T-cell (primary cell): ENCODE data around the gene SMYD4. TPM values are rescaled to one million over a fixed set of nuclear protein-coding genes. Genes with fewer than 3 reads are reported as not detected.
"Not testable (repeated sequence)": the region's sequence is repeated elsewhere in the genome, so short reads cannot be mapped to it uniquely, and the experiment has no call there.

Source experiments
- ATAC-seq, 4 experiments: fragments of 200-7000 bp in 3 of 4; fragments of 150-1000 bp in 1 of 4; cut with Tn5 transposase; replicated peaks in 1 of 4; 1 replicate in 3 of 4; 2 replicates in 1 of 4; pipeline ENCODE4 v1.10.0; 2021; ENCODE audit warnings: moderate library complexity in 3 of 4, mild to moderate bottlenecking in 2 of 4, moderate number of reproducible peaks in 1 of 4
- CTCF ChIA-PET, 2 donors: fragments of 300-600 bp; sonication (Branson Sonifier 250); formaldehyde crosslinking; loops; one replicate each; lab custom pipeline; 2022; ENCODE audit warnings: antibody characterized with exemption in 2 of 2; lab: Charles Lee
- POLR2A ChIA-PET, 2 donors: fragments of 300-600 bp; sonication (Branson Sonifier 250); formaldehyde crosslinking; loops; one replicate each; lab custom pipeline; 2022; ENCODE audit warnings: antibody characterized with exemption in 2 of 2; lab: Charles Lee
- DNase-seq, 35 experiments: peaks; one replicate each; pipeline versions ENCODE4 v3.0.0 to v3.0.0-alpha.2; 2013 to 2023
- H3K27ac ChIP-seq: one replicate; pipeline ENCODE4 v1.5.1; 2013; ENCODE audit warnings: low read length
- H3K27me3 ChIP-seq, 2 experiments: replicated peaks in 1 of 2; 1 replicate in 1 of 2; 2 replicates in 1 of 2; pipeline versions ENCODE4 v1.6.1 to v1.7.0; 2013; ENCODE audit warnings: low read length in 1 of 2, mixed read lengths in 1 of 2; ENCODE audit not compliant: control insufficient read depth in 2 of 2, insufficient read depth in 2 of 2; ENCODE audit errors: extremely low read depth in 1 of 2
- H3K36me3 ChIP-seq, 2 donors: 1 replicate in 1 of 2; 2 replicates in 1 of 2; pipeline versions ENCODE4 v1.6.1 to v1.7.0; 2013; ENCODE audit warnings: low read length in 1 of 2; ENCODE audit not compliant: control insufficient read depth in 2 of 2, insufficient read depth in 1 of 2; ENCODE audit errors: extremely low read depth in 1 of 2
- H3K4me1 ChIP-seq, 2 experiments: 1 replicate in 1 of 2; 2 replicates in 1 of 2; pipeline versions ENCODE4 v1.6.1 to v1.7.0; 2013; ENCODE audit warnings: low read length in 2 of 2, mixed read lengths in 1 of 2; ENCODE audit not compliant: insufficient read depth in 2 of 2, control insufficient read depth in 1 of 2; ENCODE audit errors: extremely low read depth in 1 of 2
- H3K4me3 ChIP-seq, 2 donors: 1 replicate in 1 of 2; 2 replicates in 1 of 2; pipeline versions ENCODE4 v1.5.1 to v1.7.0; 2013; ENCODE audit warnings: mild to moderate bottlenecking in 2 of 2, low read length in 1 of 2, moderate library complexity in 1 of 2; ENCODE audit not compliant: control insufficient read depth in 1 of 2; ENCODE audit errors: extremely low read depth in 1 of 2
- H3K9me3 ChIP-seq: 2 replicates; pipeline ENCODE4 v1.7.0; 2013
- H3K27ac Mint-ChIP-seq, 2 donors: one replicate each; pipeline ENCODE4 v1.8.0; 2020 to 2021; ENCODE audit warnings: mild to moderate bottlenecking in 2 of 2, mixed read lengths in 2 of 2
- H3K27me3 Mint-ChIP-seq, 2 donors: one replicate each; pipeline ENCODE4 v1.8.0; 2021 to 2022; ENCODE audit warnings: mixed read lengths in 2 of 2
- H3K36me3 Mint-ChIP-seq: one replicate; pipeline ENCODE4 v1.8.0; 2021; ENCODE audit warnings: mixed read lengths
- H3K4me1 Mint-ChIP-seq, 3 donors: one replicate each; pipeline ENCODE4 v1.8.0; 2020 to 2022; ENCODE audit warnings: mixed read lengths in 3 of 3, mild to moderate bottlenecking in 1 of 3
- H3K4me3 Mint-ChIP-seq, 3 donors: one replicate each; pipeline ENCODE4 v1.8.0; 2020 to 2022; ENCODE audit warnings: mild to moderate bottlenecking in 3 of 3, mixed read lengths in 3 of 3, moderate library complexity in 3 of 3
- H3K9me3 Mint-ChIP-seq, 3 donors: one replicate each; pipeline ENCODE4 v1.8.0; 2020 to 2022; ENCODE audit warnings: mixed read lengths in 3 of 3
- WGBS: methylation state at CpG from one replicate; pipeline ENCODE4 v1.1.5; 2013; ENCODE audit warnings: missing lambda C conversion rate; ENCODE audit not compliant: insufficient coverage; 5-methylcytosine and 5-hydroxymethylcytosine counted together
- total RNA-seq, 35 experiments: library from RNA in 6 of 35; stranded (reverse) in 6 of 35; fragments of 120-200 nt in 1 of 35; gene quantifications; one replicate each; pipeline versions ENCODE4 v1.2.1 to v1.2.4 and lab custom pipeline; 2013 to 2026

The SMYD4 gene
- total RNA-seq, 5 donors from 2014 or later (not counting 1 experiment from before 2014, with no cell fraction given): 24.4 to 42.7 (median 38.5) TPM

DNA sequence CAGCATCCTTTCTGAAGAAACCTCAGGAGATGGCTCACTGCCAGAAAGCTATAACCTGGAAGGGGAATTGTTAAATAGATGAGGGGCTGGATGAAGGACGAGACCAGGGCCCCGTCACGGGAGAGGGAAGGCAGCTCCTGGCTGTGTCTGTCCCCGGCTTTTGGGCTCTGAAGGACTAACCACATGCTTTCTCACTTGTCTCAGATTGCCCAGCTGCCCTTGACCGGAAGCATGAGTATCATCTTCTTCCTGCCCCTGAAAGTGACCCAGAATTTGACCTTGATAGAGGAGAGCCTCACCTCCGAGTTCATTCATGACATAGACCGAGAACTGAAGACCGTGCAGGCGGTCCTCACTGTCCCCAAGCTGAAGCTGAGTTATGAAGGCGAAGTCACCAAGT lies 53.4 kb downstream of the SMYD4 start:
- POLR2A ChIA-PET: interaction anchor here in 1 of 2 donors (0.6 kb wide), 1 partner anchor 16 kb away, joined by 3 read pairs; no protein-coding TSS in a partner anchor
- CTCF ChIA-PET: no interaction called here
- Histone ChIP-seq H3K27me3 (no peaks in the 10 kb centered on the region), H3K36me3 (peaks cover 7 to 24% of the 10 kb centered on the region in 2 donors), H3K27ac (no peak overlapping the region), H3K4me3 (no peak overlapping the region), H3K9me3 (no peaks in the 10 kb centered on the region), H3K4me1 (peaks cover 0 to 2% of the 10 kb centered on the region in 2 experiments)
- 89% methylated on average over 10 of the region's 10 CpGs for WGBS
- peaks cover 0 to 7% (median 4%) of the 10 kb centered on the region in 3 donors for H3K4me1 Mint-ChIP-seq
- no peaks in the 10 kb centered on the region for H3K9me3 Mint-ChIP-seq
- DNase-seq: no peak
- H3K4me3 Mint-ChIP-seq: no peak overlapping the region
- H3K36me3 Mint-ChIP-seq: peaks cover 23% of the 10 kb centered on the region
- no peak for ATAC-seq
- H3K27ac Mint-ChIP-seq: peak overlapping the region; percentile 27 to 52
- H3K27me3 Mint-ChIP-seq: no peaks in the 10 kb centered on the region

- Mint-ChIP-seq H3K4me3 (no peak overlapping the region), H3K27me3 (no peaks in the 10 kb centered on the region), H3K9me3 (no peaks in the 10 kb centered on the region), H3K27ac (peak overlapping the region; percentile 36 to 86), H3K36me3 (peaks cover 23% of the 10 kb centered on the region), H3K4me1 (peaks cover 7 to 18% (median 15%) of the 10 kb centered on the region in 3 donors)
- Histone ChIP-seq H3K4me3 (no peak overlapping the region), H3K36me3 (peaks cover 3 to 18% of the 10 kb centered on the region in 2 donors), H3K4me1 (peaks cover 3 to 15% of the 10 kb centered on the region in 2 experiments), H3K27me3 (peaks cover 0 to 4% of the 10 kb centered on the region in 2 experiments), H3K9me3 (no peaks in the 10 kb centered on the region), H3K27ac (no peak overlapping the region)
- ChIA-PET CTCF (no interaction called here), POLR2A (no interaction called here)
- ATAC-seq (no peak), DNase-seq (no peak)
- WGBS: 98% methylated on average over 20 of the region's 21 CpGs
Measured at GRCh38 chr17:1774390-1775176, 55.1 kb downstream of the SMYD4 start.

- WGBS: 73% methylated on average over 2 of the region's 7 CpGs
- POLR2A ChIA-PET: no interaction called here
- Mint-ChIP-seq H3K27me3 (no peaks in the 10 kb centered on the region), H3K4me1 (peaks cover 11 to 22% (median 19%) of the 10 kb centered on the region in 3 donors), H3K27ac (peak overlapping the region; percentile 36 to 86), H3K4me3 (no peak overlapping the region), H3K9me3 (no peaks in the 10 kb centered on the region), H3K36me3 (peaks cover 20% of the 10 kb centered on the region)
- CTCF ChIA-PET: no interaction called here
- H3K4me3 ChIP-seq: no peak overlapping the region
- no peak for ATAC-seq
- no peak overlapping the region for H3K27ac ChIP-seq
- peaks cover 3 to 16% of the 10 kb centered on the region in 2 donors for H3K36me3 ChIP-seq
- DNase-seq: no peak
- H3K9me3 ChIP-seq: no peaks in the 10 kb centered on the region
- H3K4me1 ChIP-seq: peaks cover 6 to 20% of the 10 kb centered on the region in 2 experiments
- peaks cover 0 to 5% of the 10 kb centered on the region in 2 experiments for H3K27me3 ChIP-seq
Measured at GRCh38 chr17:1773696-1774181, 56.0 kb downstream of the SMYD4 start.

DNA sequence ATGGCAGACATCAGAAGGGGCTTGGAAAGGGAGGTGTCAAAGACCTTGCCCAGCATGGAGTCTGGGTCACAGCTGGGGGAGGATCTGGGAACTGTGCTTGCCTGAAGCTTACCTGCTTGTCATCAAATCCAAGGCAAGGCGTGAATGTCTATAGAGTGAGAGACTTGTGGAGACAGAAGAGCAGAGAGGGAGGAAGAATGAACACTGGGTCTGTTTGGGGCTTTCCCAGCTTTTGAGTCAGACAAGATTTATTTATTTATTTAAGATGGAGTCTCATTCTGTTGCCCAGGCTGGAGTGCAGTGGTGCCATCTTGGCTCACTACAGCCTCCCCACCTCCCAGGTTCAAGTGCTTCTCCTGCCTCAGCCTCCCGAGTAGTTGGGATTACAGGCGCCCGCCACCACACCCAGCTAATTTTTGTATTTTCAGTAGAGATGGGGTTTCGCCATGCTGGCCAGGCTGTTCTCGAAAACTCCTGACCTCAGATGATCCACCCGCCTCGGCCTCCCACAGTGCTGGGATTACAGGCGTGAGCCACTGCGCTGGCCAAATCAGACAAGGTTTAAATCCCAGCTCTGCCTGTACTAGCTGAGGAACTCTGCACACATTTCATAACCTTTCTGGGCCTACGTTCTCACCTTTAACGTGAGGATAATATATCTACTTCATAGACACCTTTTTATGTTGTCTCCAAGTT lies 56.6 kb downstream of the SMYD4 start:
- 92% methylated on average over 6 of the region's 12 CpGs for WGBS
- ATAC-seq, H3K4me3 ChIP-seq, H3K27me3 ChIP-seq, POLR2A ChIA-PET, H3K9me3 ChIP-seq, DNase-seq, H3K9me3 Mint-ChIP-seq, H3K27me3 Mint-ChIP-seq, H3K27ac ChIP-seq, H3K4me3 Mint-ChIP-seq, CTCF ChIA-PET: not testable (repeated sequence)
- Histone ChIP-seq H3K36me3 (peaks cover 3 to 10% of the 10 kb centered on the region in 2 donors), H3K4me1 (peaks cover 6 to 20% of the 10 kb centered on the region in 2 experiments)
- Mint-ChIP-seq H3K27ac (peak overlapping the region; percentile 65 to 86), H3K36me3 (peaks cover 14% of the 10 kb centered on the region), H3K4me1 (peaks cover 11 to 22% (median 19%) of the 10 kb centered on the region in 3 donors)

GRCh38 chr17:1769822-1770477 lies 59.8 kb downstream of the SMYD4 start:
- peaks cover 6 to 32% of the 10 kb centered on the region in 2 experiments for H3K4me1 ChIP-seq
- peak overlapping the region in 1 of 2 donors; percentile 71 for H3K4me3 ChIP-seq
- peak overlapping the region; percentile 52 for H3K27ac ChIP-seq
- Mint-ChIP-seq H3K4me3 (peak overlapping the region in 2 of 3 donors; percentile 55 to 66), H3K36me3 (no peaks in the 10 kb centered on the region), H3K4me1 (peaks cover 17 to 33% (median 29%) of the 10 kb centered on the region in 3 donors), H3K9me3 (no peaks in the 10 kb centered on the region), H3K27ac (peak overlapping the region; percentile 85 to 92), H3K27me3 (no peaks in the 10 kb centered on the region)
- H3K9me3 ChIP-seq: no peaks in the 10 kb centered on the region
- DNase-seq (peak in 8 of 35 experiments; percentile 7 to 34 (median 18)), ATAC-seq (peak; percentile 54 to 66 (median 62))
- CTCF ChIA-PET: interaction anchor here in 1 of 2 donors (0.6 to 1.2 kb wide), 3 partner anchors 27 to 53 kb away, joined by 3 read pairs; no protein-coding TSS in a partner anchor
- H3K36me3 ChIP-seq: no peaks in the 10 kb centered on the region
- POLR2A ChIA-PET: interaction anchor here (0.5 to 0.6 kb wide), 2 partner anchors 29 to 323 kb away, joined by 3 to 5 read pairs; no protein-coding TSS in a partner anchor
- 33% methylated on average over 18 of the region's 21 CpGs for WGBS
- peaks cover 0 to 5% of the 10 kb centered on the region in 2 experiments for H3K27me3 ChIP-seq

GRCh38 chr17:1767358-1767757 lies 62.3 kb downstream of the SMYD4 start:
- Histone ChIP-seq H3K9me3 (no peaks in the 10 kb centered on the region), H3K4me1 (peaks cover 26 to 57% of the 10 kb centered on the region in 2 experiments), H3K27me3 (peaks cover 0 to 5% of the 10 kb centered on the region in 2 experiments), H3K27ac (no peak overlapping the region), H3K4me3 (no peak overlapping the region), H3K36me3 (no peaks in the 10 kb centered on the region)
- Mint-ChIP-seq H3K4me1 (peaks cover 38 to 52% (median 49%) of the 10 kb centered on the region in 3 donors), H3K4me3 (no peak overlapping the region), H3K27me3 (no peaks in the 10 kb centered on the region), H3K36me3 (no peaks in the 10 kb centered on the region), H3K9me3 (no peaks in the 10 kb centered on the region), H3K27ac (peak overlapping the region; percentile 49 to 76)
- no peak for DNase-seq
- CTCF ChIA-PET: no interaction called here
- ATAC-seq: no peak
- 72% methylated on average over 5 of the region's 12 CpGs for WGBS
- POLR2A ChIA-PET: no interaction called here
